Measurements from ENCODE around the gene CLEC18A.

DNA sequence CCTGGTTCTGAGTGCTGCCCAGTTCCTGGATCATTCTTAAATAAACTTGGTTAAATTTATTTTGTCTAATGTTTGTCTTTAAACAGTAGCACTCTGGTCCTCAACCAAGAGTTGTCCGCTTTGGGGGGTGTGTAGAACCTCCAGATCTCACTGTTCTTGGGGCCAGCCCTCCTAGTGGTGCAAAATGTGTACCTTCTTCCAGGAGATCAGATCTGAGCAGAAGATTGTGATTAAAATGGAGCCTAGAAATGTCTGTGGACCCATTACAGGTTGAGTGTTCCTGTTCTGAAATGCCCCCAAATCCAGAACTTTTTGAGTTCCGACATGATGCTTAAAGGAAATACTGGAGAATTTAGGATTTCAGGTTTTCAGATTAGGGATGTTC, 46.0 kb upstream of the CLEC18A start:
- no peak for TF ChIP-seq POLR2A (IDR thresholded peaks at IDR 0.05; ENCODE audit: low read depth, low read length)
- TF ChIP-seq POLR2AphosphoS5 (IDR thresholded peaks at IDR 0.05; ENCODE audit: low read depth, low read length) = no peak

All from GM12891 (cell line).